Middle frontal gyrus (tissue), 1 donor: ENCODE data around the gene SLC3A2.
"Not testable (repeated sequence)": the region's sequence is repeated elsewhere in the genome, so short reads cannot be mapped to it uniquely, and the experiment has no call there.

Source experiments
- DNase-seq: peaks from one replicate; pipeline ENCODE4 v3.0.0-alpha.2; 2015; ENCODE audit warnings: low spot score; ENCODE audit errors: extremely low spot score

The SLC3A2 gene

DNA sequence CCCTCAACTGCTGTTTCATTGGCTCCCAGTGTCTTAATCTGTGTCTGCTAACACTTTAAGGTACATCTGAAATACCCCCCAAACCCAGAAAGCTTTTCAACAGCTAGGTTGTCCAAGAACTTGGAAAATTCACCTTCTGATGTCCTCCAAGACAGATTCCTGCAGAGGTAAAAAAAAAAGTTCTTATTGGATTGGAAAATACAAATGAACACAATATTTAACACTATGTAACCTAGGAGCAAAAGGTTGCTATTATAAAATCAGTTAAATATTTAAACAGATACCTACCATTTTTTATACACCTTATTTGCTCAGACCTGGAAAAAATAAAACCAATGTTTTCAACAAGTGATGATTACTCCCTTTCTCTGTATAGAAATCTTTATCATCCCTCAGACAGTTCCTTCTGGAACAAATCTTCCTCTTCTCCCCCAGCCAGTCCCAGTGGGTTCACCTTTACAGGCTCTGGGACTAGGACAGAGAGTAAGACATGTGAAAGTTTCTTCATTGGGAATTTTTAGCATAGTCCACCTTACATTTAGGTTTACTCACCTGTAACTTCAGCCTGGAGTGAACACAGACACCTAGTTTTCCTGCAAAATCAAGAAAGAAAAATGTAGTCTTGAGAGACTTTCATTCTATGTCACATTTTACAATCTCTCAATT is 28.0 kb upstream of the SLC3A2 start:
- DNase-seq = no peak

DNA sequence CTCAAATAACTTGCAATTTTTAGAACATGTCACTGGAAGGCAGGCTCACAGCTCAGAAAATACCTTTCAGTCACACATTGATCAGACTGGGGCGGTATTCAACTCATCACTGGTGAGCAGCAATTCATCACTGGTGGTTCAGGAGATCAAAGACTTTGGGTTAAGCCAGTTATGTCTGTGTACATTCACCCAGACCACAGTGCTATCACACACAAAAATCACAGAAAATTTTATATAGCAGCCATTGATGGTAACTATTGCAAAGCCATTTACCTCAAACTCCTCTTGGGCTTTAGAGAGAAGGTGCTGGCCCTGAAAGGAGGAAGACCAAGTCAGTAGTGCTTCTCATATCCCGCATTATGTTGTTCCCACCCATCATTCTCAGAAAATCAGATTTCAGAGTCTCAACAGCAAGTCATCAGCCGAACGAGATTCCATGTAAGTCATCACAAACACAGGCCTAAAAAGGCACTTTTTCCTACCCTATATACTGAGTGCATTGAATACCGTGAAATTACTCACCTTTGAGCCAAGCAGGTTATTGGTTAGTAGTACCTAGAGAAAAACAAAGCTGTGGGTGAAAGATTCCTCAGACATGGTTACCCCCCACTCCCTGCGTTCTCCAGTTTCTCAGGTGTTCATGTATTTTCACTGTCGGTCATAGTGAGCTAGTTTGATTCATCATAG is 27.3 kb upstream of the SLC3A2 start:
- no peak for DNase-seq

DNA sequence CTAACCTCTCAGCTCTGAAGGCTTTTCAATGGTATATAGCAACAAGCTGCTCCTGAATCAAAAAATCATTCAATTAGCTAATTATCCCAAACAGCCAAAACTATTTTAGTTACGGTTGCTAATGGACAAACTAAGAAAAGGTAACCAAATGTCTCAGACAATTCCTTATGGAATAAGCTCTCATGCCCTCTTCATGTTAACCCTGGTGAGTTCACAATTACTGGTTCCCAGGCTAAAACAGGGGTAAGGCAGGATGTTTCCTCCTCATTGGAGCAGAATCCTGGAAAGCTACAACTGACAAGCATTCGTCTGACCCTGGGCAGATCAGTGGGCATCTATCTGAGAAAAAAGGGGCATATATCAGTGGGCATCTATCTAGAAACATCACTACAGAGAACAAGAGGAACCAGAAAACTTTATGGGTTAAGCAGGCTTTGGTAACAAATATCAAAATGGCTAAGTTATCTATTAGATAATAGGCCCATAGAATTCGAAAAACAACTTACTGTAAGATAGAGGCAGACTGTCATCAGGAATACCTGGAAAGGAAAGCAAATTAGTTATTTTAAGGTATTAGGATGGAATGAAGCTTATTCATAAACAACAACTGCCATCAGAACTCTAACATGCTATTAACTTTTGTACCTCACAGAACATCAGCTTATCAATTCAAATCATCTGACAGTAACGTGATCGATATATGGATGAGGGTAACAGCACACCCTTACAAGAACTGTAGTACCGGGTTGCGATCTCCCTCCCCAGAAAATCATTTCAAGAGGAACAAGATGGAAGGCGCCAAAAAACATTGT is 26.5 kb upstream of the SLC3A2 start:
- DNase-seq = no peak

GRCh38 chr11:62854825-62855570 is 25.7 kb upstream of the SLC3A2 start:
- no peak for DNase-seq

DNA sequence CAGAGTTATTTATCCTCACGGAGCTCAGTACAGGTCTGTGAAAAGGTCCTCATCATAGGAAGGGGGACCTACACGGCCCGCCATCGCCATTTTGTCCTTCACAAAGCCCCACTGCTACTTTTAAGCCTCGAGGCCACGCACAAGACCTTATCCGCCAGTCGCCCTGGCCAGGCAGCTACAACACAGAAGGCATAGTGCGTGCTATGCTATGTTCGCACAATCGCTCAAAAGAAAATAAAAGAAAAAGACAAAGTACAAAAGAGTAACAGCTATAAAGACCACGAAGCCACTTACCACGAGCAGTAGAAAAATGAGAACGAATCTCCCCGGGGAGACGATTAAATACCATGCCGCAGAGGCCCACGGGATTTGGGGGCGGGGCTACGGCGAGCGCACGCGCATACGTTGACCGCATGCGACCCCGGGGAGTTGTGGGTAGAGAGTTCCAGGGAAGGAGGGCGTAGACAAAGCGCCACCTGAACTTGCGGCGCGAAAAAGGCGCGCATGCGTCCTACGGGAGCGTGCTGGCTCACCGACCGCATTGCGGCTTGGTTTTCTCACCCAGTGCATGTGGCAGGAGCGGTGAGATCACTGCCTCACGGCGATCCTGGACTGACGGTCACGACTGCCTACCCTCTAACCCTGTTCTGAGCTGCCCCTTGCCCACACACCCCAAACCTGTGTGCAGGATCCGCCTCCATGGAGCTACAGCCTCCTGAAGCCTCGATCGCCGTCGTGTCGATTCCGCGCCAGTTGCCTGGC is 24.9 kb upstream of the SLC3A2 start:
- peak; percentile 90 for DNase-seq

- no peak for DNase-seq
Observed at GRCh38 chr11:62856333-62856895, 24.3 kb upstream of the SLC3A2 start.

GRCh38 chr11:62857541-62857982 is 23.1 kb upstream of the SLC3A2 start:
- no peak for DNase-seq

- DNase-seq = no peak
Observed at GRCh38 chr11:62858201-62858600, 22.5 kb upstream of the SLC3A2 start.

DNA sequence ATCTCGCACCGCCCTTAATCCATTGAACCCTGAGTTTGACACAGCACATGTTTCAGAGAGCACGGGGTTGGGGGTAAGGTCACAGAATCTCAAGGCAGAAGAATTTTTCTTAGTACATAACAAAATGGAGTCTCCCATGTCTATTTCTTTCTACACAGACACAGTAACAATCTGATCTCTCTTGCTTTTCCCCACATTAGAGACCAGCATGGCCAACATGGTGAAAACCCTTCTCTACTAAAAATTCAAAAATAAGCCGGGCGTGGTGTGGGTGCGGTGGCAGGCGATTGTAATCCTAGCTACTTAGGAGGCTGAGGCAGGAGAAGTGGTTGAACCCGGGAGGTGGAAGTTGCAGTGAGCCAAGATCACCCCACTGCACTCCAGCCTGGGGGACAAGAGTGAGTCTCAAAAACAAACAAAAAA is 21.4 kb upstream of the SLC3A2 start:
- DNase-seq = not testable (repeated sequence)

DNA sequence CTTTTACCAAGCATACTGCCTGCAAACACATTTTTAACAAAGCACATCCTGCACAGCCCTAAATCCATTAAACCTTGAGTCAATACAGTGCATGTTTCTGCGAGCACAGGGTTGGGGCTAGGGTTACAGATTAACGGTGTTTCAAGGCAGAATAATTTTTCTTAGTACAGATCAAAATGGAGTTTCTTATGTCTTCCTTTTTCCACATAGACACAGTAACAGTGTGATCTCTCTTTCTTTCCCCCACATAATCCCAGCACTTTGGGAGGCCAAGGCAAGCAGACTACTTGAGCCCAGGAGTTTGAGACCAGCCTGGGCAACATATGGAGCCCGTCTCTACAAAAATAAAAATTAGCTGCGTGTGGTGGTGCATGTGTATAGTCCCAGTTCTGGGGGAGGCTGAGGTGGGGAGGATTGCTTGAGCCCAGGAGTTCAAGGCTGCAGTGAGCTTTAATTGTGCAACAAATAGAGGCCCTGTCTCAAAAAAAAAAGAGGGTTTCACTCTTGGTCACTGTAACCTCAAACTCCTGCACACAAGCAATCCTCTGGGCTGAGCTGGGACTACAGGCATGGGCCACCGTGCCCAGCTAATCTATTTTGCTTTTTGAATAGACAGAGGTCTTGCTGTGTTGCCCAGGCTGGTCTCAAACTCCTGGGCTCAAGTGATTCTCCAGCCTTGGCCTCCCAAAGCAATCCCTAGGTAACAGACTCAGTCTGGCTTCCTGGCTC is 19.7 kb upstream of the SLC3A2 start:
- DNase-seq = no peak

GRCh38 chr11:62861564-62862192 is 19.0 kb upstream of the SLC3A2 start:
- not testable (repeated sequence) for DNase-seq

- no peak for DNase-seq
Observed at GRCh38 chr11:62863687-62864335, 16.9 kb upstream of the SLC3A2 start.

GRCh38 chr11:62865635-62866034 is 15.1 kb upstream of the SLC3A2 start:
- no peak for DNase-seq

- DNase-seq = no peak
Observed at GRCh38 chr11:62874851-62875250, 5.8 kb upstream of the SLC3A2 start.

DNA sequence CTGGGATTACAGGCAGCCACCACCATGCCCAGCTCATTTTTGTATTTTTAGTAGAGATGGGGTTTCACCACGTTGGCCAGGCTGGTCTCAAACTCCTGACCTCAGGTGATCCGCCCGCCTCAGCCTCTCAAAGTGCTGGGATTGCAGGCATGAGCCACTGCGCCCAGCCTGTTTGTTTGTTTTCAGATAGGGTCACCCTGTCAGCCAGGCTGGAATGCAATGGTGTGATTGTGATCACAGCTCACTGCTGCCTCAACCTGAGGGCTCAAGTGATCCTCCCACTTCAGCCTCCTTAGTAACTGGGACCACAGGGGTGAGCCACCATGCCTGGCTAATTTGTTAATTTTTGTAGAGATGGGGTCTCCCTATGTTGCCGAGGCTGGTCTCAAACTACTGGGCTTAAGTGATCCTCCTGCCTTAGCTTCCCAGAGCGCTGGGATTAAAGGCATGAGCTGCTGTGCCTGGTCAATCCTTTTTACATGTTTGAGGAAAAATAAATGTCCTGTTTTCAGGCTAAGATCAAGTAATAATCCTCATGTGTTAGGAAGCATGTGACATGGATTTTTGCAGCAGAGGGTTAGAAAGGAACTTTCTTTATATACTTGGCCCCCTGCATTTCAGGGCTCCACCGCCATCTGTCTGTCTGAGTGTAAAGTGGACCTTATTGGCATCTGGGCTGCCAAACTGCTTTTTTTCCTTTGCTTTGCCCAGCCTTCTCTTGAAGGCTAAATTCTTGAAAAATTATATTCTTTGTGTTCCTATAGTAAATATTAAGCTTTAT is 4.8 kb upstream of the SLC3A2 start:
- DNase-seq = no peak

DNA sequence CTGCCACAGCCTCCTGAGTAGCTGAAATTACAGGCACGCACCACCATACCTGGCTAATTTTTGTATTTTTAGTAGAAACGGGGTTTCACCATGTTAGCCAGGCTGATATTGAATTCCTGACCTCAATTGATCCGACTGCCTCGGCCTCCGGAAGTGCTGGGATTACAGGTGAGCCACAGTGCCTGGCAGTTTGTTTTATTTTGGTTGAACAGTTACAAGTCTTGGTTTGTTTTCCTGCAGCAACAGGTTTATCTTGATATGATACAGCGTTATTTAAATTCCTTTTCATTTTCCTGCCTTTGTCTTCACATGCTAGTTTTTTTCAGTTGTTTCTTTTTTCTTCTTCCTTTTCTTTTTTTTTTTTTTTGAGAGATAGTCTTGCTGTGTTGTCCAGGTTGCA is 4.0 kb upstream of the SLC3A2 start:
- DNase-seq = no peak

DNA sequence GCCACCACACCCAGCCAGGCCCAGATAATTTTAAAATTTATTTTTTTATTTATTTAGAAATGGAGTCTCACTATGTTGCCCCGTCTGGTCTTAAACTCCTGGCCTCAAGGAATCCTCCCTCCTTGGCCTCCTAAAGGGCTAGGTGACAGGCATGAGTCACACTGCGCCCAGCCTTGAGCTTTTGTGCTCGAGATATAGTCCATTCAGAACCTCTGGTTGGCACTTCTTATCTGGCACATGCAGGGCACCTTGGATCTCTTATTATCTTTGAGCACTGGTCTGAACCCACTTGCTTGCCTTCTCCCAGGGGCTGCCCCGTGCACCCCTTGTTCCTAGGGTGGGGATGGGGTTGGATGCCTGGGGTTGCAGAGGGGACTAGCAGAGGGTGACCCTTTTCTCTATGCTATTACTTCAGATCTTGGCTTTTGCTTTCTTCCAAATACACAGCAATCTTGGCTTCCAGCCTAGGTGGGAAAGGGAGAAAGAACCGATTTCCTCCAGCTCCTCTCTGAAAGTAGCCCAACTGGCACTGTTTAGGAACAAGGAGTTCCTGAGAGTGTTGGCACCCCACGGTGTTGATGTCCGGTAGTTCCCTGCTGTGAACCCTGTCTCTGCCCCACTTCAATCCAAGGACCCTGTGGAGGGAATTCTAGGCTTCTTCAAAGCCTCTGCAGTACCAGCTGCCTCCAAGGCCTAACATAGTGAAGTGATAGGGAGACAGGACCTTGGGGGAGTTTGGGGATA is 1.3 kb upstream of the SLC3A2 start:
- DNase-seq = no peak
